ENCODE results near the gene FPR2.
A peak's percentile ranks its signal among the peaks of the same experiment; 100 is the strongest.
"Not testable (repeated sequence)": the region's sequence is repeated elsewhere in the genome, so short reads cannot be mapped to it uniquely, and the experiment has no call there.

FPR2 gene

DNA sequence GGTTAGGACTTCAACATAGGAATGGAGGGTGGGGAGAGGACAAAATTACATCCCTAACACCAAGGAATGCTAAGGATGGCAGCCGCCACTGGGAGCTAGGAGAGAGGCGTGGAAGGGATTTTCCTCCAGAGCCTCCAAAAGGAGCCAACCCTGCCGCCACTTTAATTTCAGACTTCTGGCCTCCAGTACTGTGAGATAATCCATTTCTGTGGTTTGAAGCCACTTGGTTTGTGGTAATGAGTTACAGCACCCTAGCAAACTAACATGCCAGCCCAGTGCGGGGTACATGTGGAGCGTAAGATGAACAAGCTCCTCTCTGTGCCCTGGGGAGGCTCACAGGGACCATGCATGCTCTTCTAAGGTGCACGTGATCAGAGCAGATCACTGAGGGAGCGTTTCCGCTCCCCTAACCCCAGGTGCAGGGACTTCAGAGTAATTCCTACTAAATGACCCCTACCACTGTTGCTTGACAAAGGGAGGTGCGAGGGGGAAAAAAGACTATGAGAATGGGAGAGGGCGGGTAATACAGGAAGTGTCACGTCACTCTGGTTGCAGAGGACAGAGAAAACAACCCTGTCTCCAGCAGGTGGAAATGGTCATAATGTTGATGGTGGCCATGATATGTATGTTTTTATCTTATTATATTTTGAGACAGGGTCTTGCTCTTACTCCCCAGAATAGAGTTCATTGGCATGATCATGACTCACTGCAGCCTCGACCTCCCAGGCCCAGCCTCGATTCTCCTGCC, 21.3 kb upstream of the FPR2 start:
- no peak for DNase-seq (ENCODE audit: low read depth in 3 of 3)

DNA sequence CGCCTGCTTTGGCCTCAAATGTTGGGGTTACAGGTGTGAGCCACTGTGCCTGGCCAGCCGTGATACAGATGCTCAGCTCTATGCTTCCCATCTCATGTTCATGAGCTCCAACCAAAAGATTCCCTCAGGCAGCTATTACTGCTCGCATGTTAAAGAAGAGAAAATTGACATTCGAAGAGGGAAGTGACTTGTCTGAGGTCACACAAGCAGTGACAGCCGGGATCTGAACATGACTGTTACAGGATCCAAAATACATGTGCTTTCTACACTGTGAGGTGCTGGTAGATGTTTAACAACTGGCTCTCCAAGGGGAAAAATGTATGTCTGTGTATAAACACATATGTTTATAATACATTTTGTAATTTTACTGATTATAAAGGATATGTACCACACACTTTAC, 20.6 kb upstream of the FPR2 start:
- DNase-seq (ENCODE audit: low read depth in 3 of 3): no peak

DNA sequence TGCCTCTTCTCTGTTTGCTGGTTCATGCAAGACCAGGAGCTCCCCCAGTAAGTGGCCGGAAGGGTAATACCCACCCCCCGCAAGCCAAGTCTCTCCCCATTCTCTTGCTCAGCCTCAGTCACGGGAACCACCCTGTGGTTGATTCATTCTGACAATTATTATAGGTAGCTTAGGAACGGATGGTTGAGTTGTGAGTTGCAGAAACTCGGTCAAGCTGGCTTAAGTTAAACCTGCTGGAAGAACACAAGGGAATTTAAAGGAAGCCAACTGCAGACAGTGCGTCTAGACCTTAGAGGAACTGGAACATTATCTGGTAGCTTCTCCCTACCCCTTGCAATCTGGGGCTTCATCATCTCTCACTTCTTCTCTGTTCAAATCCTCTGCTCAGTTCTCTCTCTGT, 18.2 kb upstream of the FPR2 start:
- no peak for DNase-seq (ENCODE audit: low read depth in 3 of 3)

DNA sequence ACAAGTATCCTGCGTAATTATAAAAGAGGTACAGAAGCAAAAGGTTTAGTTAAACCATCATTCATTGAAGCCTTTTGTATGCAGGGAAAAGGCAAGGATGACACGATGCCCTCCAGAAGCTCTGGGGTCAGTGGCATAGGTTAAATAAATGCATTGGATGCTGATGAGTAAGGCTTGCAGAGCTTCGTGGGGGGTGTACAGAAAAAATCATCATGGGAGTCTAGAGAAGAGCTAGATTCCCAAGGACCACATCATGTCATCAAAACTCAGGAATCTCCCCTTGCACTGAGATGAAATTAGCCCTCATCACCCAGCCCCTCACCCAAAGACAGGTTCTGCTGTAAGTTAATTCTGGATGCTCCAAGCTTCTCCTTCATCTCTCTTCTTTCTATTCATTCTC, 17.6 kb upstream of the FPR2 start:
- no peak for DNase-seq (ENCODE audit: low read depth in 3 of 3)

DNA sequence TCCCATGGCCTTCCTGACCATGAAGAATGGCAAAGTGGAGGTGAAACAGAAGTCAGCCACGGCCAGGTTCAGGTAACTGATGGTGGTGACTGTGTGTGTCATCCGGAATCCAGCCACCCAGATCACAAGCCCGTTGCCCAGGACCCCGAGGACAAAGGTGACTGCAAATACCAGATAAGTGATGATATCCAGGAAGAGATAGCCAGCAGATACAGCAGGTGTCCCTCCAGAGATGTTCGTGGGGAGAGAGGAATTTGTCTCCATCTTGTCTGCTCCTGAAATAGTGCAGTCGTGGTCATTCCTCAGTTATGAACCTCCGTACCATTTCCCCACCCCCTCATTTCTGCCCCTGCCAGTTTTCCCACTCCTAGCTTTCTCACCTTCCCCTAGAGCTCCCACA, 14.2 kb upstream of the FPR2 start:
- DNase-seq (ENCODE audit: low read depth in 3 of 3): no peak

DNA sequence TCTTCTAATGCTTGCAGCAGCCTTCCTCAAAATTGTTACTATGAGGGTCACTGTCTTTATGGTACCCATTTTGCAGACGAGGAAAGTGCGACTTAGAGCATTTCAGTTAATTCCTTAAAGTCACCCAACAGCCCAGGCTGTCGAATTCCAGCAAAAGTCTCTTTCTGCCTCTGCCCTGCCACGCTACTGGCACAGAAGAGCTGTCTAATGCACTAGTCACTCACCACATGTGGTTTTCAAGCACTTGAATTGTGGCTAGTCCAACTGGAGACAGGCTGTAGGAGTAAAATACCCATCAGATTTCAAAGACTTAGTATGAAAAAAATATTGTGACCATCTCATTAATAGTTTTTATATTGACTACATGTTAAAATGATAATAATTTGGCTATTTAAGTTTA, 11.0 kb upstream of the FPR2 start:
- no peak for DNase-seq (ENCODE audit: low read depth in 3 of 3)

DNA sequence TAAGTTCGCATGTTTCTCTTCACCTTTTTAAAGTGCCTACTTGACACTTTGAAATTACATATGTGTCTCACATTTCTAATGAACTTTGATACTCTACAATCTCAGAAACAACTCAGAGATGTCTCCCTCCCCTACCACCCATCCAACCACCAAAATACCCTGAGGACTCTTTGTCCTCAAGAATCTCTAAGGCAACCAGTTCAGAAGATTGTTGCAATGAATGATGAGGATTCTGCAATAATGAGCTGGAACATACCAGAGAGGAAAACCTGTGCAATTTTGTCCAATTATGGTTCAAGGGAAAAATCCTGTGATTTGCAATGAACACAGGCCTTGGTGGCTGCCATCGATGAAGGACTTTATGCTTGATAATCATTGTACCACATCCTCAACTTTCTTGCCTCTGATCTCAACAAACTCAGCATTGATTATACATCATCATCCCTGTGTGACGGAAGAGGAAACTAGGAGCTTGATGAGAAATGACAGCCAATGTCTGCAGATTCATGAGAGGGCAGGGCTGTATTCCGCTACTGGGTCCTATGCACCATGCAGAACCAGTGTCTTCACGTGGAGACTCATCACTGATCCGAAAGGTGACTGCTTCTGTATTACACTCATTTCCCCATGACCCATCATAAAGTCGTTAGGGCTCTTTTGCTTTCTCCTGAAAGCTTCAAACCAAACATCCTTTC, 10.4 kb upstream of the FPR2 start:
- no peak for DNase-seq (ENCODE audit: low read depth in 3 of 3)

DNA sequence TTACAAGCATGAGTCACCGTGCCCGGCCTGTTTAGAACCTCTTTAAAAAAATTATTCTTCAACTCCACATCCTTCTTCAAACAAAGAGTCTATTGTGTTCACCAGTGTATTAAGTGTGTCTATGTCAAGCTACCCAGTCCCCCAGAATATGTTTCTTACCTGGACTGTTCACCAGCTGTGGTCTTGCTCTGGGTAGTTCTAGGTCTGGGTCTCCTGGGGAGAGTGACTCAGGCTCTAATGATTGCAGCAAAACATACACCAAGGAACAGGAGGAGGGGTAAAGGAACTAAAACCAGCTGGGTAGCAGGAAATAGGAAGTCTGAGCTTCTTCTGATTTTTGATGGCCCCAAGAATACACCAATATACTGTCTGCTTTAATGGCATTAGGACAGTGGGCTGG, 9.3 kb upstream of the FPR2 start, which contains the start of gene FPR1:
TSS of gene FPR1 (minus strand) at position 224 of the 400 bp plus-strand sequence. CDS start 4,884 bp downstream, outside the sequence.
- no peak for DNase-seq (ENCODE audit: low read depth in 3 of 3)

DNA sequence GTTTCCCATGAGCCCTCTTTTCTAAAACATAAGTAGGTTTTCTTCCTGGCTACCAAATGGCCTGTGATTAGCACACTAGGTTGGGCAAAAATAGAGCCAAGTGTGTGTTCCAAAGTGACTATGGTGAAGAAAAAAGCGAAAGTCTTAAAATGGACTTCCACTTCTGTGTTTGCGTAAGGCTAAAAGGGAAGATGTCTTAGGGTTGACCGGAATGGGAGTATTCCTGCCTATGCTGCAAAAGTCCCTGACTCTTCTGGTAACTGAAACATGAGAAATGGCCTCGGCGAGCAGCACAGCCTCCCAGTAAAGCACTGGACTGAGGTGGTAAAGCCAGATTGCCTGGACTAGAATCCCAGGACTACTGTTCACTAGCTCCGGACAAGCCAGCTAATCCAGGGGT, 6.9 kb upstream of the FPR2 start:
- DNase-seq (ENCODE audit: low read depth in 3 of 3): no peak

DNA sequence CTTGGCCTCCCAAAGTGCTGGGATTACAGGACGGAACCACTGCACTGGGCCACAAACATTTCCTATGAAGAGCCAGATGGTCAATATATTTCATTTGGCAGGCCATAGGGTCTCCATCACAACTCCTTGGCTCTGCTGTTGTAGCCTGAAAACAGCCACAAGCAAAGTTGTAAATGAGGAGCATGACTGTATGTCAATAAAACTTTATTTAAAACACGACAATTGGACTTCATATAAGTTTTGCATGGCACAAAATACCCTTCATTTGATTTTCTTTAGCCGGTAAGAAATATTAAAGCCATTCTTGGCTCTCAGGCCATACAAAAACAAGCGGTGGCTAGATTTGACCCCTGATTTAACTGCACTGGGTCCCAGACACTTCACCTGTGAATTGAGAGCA, 6.2 kb upstream of the FPR2 start:
- DNase-seq (ENCODE audit: low read depth in 3 of 3): no peak

DNA sequence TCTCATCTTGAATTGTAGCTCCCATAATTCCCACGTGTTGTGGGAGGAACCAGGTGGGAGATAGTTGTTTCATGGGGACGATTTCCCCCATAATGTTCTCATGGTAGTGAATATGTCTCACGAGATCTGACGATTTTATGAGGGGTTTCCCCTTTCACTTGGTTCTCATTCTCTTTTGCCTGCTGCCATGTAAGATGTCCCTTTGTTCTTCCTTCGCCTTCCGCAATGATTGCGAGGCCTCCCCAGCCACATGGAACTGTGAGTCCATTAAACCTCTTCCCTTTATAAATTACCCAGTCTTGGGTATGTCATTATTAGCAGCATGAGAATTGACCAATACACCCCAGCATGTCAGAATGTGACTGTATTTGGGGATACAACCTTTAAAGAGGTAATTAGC, 5.4 kb upstream of the FPR2 start:
- DNase-seq (ENCODE audit: low read depth in 3 of 3): no peak

DNA sequence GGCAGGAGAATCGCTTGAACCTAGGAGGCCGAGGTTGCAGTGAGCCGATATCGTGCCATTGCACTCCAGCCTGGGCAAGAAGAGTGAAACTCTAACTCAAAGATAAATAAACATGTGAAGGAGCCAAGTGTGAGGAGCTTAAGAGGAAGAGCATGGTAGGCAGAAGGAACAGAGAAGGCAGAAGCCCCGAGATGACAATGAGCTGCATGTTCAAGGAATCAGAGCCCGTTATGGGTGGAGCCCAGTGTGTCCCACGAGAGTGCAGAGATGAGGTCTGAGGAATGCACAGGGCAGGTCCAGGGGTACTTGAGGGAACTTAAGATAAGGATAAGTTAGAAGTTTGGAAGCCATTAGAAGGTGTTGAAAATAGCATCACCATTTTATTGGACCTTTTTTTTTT, 716 bp downstream of the FPR2 start:
- no peak for DNase-seq (ENCODE audit: low read depth in 3 of 3)

DNA sequence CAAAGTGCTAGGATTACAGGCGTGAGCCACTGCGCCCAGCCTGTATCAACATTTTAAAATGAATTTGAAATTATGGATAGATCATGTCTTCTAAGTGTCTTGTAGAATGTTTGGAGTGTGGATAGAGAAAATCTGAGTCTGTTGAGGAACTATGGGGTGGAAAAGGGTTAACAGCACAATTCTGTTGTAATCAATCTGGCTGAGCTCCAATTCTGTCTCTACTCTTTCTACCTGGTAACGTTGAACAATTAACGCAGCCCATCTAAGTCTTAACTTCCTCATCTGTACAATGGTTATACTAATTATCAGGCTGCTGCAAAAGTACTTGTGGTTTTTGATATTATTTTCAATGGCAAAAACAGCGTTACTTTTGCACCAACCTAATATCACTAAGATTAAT, 4.1 kb downstream of the FPR2 start:
- DNase-seq (ENCODE audit: low read depth in 3 of 3): no peak

DNA sequence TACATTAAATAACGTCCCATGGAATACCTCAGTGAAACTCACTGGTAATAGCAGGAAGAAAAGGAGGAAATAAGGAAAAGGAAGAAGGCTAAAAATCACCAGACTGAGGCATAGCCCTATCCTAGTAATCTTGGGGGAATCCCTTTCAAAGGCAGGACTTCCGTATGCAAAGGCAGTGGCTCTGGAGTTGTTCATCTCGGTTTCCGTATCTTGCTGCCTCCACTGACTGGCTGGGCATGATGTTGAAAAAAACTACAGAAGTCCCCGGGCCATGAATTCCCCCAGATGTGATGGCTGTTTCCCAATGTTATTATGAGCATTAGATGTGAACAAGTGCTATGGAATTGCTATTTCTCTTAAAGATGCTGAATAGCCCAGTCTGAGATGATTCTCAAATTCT, 5.5 kb downstream of the FPR2 start:
- no peak for DNase-seq (ENCODE audit: low read depth in 3 of 3)

DNA sequence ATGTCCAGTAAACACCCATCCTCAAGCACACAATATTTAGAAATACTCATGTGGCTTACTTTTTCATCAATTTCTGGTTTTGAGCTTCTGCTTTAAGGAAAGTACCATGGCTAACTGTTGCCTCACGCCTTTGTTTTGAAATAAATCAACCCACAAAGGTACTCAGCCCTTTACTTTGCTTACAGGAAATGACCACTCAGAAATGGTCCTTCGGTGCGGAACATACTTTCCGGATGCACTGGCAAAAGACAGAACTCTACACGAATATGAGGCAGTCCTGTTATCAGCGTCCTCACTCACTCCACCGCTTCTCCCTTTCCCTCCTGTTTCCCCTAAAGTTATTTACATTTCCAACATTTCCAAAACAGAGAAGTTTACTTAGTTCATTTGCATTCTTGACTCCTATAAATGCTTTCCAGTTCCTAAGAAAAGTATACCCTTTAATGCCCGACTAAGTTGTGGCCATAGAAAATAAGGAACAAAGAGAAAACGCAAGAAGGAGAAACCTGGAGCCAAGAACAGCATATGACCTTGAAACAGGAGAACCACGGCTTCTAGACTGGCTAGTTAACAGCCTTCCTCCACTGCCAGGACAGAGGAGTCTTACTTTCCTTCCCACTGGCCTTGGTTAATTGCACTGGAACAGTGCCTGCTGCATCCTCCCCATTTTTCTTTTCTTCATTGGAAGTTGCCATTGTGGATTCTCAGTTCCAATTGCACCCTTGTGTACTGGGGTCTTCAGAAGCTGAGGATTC, 10.6 kb downstream of the FPR2 start:
- no peak for DNase-seq (ENCODE audit: low read depth in 3 of 3)

DNA sequence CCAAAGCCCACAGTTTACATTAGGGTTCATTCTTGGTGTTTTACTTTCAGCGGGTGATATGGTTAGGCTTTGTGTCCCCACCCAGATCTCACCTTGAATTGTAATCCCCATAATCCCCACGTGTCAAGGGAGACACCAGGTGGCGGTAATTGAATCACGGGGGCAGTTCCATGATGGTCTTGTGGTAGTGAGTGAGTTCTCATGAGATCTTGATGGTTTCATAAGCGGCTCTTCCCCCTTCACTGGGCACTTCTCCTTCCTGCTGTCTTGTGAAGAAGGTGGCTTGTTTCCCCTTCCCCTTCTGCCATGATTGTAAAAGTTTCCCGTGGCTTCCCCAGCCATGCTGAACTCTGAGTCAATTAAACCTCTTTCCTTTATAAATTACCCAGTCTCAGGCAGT, 12.0 kb downstream of the FPR2 start:
- DNase-seq (ENCODE audit: low read depth in 3 of 3): no peak

DNA sequence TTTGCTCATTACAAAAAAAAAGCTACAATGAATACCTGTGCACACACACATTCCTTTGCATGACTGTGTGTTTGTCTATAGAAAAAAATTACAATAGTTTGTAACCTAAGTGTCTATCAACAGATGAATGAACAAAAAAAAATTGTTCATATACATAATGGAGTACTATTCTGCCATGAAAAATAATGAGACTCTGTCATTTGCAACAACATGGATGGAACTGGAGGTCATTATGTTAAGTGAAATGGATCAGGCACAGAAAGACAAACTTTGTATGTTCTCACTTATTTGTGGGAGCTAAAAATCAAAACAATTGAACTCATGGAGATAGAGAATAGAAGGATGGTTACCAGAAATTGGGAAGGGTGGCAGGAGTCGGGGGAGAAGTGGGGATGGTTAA, 15.6 kb downstream of the FPR2 start:
- not testable (repeated sequence) for DNase-seq (ENCODE audit: low read depth in 3 of 3)

DNA sequence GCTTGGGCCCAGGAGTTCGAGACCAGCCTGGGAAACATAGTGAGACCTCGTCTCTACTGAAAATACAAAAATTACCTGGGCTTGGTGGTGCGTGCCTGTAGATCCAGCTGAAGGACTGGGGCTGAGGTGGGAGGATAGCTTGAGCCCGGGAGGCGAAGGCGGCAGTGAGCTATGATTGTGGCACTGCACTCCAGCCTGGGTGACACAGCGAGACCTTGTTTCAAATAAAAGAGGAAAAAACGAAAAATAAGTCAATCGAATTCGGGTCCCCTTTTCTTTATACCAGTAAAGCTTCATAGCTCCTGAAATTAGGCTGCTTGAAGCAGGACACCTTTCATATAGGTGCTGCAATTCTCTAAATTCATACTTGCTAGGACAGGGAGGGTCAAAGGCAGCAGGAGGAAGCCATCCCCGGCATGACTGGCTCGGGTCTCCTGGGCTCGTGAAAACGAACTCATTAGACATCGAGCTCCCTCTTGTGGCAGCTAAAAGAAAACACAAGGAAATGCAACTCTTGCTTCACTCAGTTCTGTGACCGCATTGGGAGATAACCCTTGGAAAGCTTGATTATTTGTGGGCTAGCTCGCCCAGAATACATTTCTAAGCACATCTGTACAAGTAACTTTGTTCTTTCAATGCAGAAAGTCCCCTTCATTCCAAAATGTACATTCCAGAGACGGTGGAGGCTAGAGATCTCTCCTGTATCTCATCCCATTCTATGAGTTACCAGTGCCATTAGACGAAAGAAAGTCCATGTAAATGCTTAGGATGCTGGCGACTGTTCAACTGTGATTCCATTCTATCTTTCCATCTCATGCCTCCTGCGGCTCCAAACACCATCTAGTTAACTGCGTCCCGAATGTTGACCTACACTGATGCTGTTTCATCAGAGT, 16.8 kb downstream of the FPR2 start:
- DNase-seq (ENCODE audit: low read depth in 3 of 3): peak; percentile 4 to 30 (median 23)

DNA sequence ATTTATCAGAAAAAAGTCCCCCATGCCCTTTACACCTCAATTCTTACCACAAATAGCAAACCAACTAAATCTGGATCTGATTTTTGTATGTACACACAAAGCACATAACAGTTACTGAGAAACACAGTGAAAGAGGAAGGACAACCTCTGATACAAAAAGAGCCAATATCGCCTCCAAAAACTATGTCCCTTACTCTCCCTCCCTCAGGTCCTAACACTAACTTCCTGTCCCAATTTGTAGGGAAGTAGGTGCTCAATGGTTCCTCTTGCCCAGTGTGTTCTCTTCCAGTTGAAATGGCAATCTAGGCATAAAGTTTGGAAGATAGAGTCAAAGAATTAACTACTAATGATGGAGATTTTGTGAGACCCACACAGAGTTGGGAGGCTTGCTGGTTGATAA, 18.2 kb downstream of the FPR2 start:
- DNase-seq (ENCODE audit: low read depth in 3 of 3): no peak

DNA sequence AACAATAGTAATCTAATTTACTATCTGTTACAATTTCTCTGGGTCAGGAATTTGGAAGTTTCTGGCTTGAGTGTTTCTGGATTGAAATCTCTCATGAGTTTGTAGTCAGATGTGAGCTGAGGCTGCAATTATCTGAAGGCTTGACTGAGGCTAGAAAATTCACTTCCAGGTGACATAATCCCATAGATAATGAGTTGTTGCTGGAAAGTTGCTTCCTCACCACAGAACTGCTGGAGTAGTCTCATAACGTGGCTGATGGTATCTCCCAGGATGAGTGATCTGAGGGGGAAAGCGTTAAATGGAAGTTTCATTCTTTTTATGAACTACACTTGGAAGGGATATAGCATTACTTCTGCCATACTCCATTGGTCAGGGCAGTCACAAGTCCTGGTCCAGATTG, 18.7 kb downstream of the FPR2 start:
- no peak for DNase-seq (ENCODE audit: low read depth in 3 of 3)

DNA sequence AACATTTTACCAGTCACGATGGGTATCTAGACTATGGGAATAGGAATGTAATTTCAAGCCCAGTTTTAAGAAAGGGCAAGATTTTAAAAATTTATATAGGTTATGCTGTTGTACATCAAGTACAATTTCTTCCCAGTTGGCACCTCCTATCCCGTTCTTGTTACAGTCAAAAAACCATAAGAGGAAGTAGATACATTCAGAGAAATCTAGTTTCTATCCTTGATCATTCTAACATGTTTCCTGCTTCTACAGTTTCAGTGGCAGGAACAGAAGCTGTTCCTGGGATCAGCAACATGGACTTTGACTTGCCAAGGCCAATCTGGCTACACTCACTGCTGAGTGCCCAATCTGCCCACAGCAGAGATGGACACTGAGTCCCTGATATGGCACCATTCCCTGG, 19.3 kb downstream of the FPR2 start:
- DNase-seq (ENCODE audit: low read depth in 3 of 3): no peak

DNA sequence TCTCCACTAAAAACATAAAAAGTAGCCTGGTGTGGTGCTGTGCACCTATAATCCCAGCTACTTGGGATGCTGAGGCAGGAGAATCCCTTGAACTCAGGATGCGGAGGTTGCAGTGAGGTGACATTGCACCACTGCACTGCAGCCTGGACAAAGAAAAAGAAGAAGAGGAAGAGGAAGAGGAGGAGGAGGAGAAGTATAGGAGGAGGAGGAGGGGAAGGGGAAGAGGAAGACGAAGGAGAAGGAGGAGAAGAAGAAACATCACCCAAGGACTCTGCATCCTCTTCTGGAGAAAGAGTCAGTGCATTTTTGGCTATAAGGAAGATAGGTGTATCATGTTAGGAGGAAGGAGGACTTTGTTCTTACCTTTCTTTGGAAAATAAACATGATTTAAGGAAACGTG, 21.0 kb downstream of the FPR2 start:
- DNase-seq (ENCODE audit: low read depth in 3 of 3): no peak

Data from stimulated activated CD4-positive, alpha-beta T cell treated with anti-CD3 and anti-CD28 coated beads, TNF-alpha, amount 100 ng/mL, for 24 hours (primary cell).